Measurements from ENCODE around the gene APBB1. TPM values are rescaled to one million over a fixed set of nuclear protein-coding genes. Genes with fewer than 3 reads are reported as not detected.
A peak's percentile ranks its signal among the peaks of the same experiment; 100 is the strongest.

Gene APBB1
- total and polyA plus RNA-seq, 8 donors, result 30.7 to 47.1 (median 42.7) TPM

DNA sequence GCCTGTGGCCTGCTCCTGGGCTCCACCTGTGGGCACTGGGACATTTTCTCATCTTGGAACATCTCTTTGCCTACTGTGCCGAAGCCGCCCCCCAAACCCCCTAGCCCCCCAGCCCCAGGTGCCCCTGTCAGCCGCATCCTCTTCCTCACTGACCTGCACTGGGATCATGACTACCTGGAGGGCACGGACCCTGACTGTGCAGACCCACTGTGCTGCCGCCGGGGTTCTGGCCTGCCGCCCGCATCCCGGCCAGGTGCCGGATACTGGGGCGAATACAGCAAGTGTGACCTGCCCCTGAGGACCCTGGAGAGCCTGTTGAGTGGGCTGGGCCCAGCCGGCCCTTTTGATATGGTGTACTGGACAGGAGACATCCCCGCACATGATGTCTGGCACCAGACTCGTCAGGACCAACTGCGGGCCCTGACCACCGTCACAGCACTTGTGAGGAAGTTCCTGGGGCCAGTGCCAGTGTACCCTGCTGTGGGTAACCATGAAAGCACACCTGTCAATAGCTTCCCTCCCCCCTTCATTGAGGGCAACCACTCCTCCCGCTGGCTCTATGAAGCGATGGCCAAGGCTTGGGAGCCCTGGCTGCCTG lies 27.3 kb downstream of the APBB1 start:
- no peak for DNase-seq
- Histone ChIP-seq H3K4me1 (peaks cover 9 to 38% of the 10 kb centered on the region in 2 donors), H3K9me3 (no peaks in the 10 kb centered on the region), H3K4me3 (peak overlapping the region in 1 of 2 donors; percentile 74), H3K27ac (peak overlapping the region in 1 of 2 donors; percentile 89), H3K36me3 (peaks cover 0 to 16% of the 10 kb centered on the region in 2 donors), H3K27me3 (no peaks in the 10 kb centered on the region)
- intact Hi-C loops (cut with DNase I), result no loop called here
- TF ChIP-seq, protein P1, sequence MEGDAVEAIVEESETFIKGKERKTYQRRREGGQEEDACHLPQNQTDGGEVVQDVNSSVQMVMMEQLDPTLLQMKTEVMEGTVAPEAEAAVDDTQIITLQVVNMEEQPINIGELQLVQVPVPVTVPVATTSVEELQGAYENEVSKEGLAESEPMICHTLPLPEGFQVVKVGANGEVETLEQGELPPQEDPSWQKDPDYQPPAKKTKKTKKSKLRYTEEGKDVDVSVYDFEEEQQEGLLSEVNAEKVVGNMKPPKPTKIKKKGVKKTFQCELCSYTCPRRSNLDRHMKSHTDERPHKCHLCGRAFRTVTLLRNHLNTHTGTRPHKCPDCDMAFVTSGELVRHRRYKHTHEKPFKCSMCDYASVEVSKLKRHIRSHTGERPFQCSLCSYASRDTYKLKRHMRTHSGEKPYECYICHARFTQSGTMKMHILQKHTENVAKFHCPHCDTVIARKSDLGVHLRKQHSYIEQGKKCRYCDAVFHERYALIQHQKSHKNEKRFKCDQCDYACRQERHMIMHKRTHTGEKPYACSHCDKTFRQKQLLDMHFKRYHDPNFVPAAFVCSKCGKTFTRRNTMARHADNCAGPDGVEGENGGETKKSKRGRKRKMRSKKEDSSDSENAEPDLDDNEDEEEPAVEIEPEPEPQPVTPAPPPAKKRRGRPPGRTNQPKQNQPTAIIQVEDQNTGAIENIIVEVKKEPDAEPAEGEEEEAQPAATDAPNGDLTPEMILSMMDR (IDR thresholded peaks at IDR 0.05), result no peak
- no peak for ATAC-seq

DNA sequence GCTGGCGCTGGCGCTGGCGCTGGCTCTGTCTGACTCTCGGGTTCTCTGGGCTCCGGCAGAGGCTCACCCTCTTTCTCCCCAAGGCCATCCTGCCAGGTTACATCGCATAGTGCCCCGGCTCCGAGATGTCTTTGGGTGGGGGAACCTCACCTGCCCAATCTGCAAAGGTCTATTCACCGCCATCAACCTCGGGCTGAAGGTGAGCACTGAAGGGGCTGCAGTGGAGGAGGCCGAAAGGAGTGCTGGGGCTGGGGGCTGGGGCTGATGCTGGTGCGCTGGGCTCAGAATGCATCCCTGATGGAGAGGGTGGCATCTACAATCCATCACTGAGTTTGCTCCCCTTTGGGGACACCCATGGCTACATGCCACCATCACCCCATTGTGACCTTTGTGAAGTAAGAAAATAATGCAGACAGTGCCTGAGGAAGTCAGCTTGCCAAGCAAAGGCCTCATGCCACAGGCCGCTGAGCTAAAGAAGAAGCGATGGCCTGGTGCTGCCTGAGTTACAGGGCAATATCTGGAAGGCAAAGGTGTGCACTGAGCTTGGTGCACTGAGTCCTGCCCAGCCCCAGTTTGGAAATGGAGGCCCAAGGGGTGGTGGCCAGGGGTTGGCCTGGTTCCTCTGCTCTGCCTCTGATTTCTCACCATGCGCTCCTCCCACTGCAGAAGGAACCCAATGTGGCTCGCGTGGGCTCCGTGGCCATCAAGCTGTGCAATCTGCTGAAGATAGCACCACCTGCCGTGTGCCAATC lies 28.0 kb downstream of the APBB1 start:
- intact Hi-C loops (cut with DNase I), result no loop called here
- Histone ChIP-seq H3K27me3 (no peaks in the 10 kb centered on the region), H3K4me3 (peak overlapping the region; percentile 74 to 80), H3K27ac (peak overlapping the region; percentile 89 to 90), H3K9me3 (no peaks in the 10 kb centered on the region), H3K4me1 (peaks cover 9 to 38% of the 10 kb centered on the region in 2 donors), H3K36me3 (peaks cover 0 to 16% of the 10 kb centered on the region in 2 donors)
- TF ChIP-seq, protein P1 (IDR thresholded peaks at IDR 0.05), result no peak
- DNase-seq (no peak), ATAC-seq (no peak)

DNA sequence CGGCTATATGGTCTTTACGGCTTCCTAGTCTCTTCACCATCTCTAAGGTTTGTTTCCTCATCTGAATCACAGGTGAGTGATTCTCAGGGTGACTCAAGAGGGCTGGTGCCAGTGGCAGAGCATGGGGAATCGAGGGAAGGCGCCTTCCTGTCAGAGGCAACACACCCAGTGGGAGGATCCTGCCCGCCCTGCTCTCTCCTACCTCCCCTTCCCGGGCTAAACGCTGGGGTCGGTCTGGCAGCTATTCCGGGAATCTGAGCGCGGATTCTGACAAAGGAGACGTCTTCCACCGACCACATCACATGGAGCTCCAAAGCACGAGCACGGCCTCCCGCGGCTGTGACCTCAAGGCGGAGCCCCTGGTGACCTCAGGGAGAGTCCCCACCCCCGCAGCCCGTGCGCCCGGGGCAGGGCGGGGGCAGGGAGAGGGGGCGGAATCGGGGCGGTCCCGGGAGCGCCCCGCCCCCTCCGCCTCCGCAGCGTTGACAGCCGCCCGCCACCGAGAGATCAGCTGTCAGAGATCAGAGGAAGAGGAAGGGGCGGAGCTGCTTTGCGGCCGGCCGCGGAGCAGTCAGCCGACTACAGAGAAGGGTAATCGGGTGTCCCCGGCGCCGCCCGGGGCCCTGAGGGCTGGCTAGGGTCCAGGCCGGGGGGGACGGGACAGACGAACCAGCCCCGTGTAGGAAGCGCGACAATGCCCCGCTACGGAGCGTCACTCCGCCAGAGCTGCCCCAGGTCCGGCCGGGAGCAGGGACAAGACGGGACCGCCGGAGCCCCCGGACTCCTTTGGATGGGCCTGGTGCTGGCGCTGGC lies 28.8 kb downstream of the APBB1 start, which contains the start of gene SMPD1:
TSS of gene SMPD1 (plus strand) at position 570 of the 813 bp plus-strand sequence. CDS start at position 695, 125 bp downstream.
- H3K27me3 ChIP-seq, result no peaks in the 10 kb centered on the region
- H3K27ac ChIP-seq, result peak within 1 kb of the TSS; percentile 89 to 90
- peak; percentile 98 for ATAC-seq
- peak; percentile 86 to 99 (median 95) for DNase-seq
- H3K4me3 ChIP-seq, result peak within 1 kb of the TSS; percentile 74 to 80
- TF ChIP-seq, protein P1 (IDR thresholded peaks at IDR 0.05), result no peak
- peaks cover 0 to 9% of the 10 kb centered on the region in 2 donors for H3K36me3 ChIP-seq
- no peaks in the 10 kb centered on the region for H3K9me3 ChIP-seq
- intact Hi-C loops (cut with DNase I), result loop anchor here in 1 of 2 donors (10.0 kb wide), 1 partner anchor 205 kb away; no protein-coding TSS in a partner anchor
- peaks cover 9 to 38% of the 10 kb centered on the region in 2 donors for H3K4me1 ChIP-seq

DNA sequence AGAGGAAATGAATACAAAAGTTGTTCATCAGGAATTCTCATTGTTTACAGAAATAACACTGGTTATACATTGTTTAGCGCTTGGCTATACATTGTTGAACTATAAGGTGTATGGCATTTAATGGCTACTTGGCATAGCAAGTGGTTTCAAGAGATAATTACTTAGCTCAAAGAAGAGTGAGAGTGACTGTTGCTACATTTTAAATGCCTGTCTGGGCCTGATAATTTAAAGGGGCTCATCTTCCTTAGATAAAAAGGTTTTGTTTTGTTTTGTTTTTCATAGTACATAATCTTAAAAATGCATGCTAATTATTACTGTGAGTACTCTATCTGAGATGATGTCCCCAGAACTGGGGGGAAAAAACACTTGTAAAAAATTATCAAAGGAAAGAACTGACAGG lies 30.1 kb downstream of the APBB1 start:
- peaks cover 9 to 38% of the 10 kb centered on the region in 2 donors for H3K4me1 ChIP-seq
- H3K9me3 ChIP-seq, result no peaks in the 10 kb centered on the region
- no peaks in the 10 kb centered on the region for H3K27me3 ChIP-seq
- no peak for ATAC-seq
- no peak overlapping the region for H3K4me3 ChIP-seq
- TF ChIP-seq, protein P1 (IDR thresholded peaks at IDR 0.05), result no peak
- H3K36me3 ChIP-seq, result no peaks in the 10 kb centered on the region
- H3K27ac ChIP-seq, result peak overlapping the region; percentile 89 to 90
- intact Hi-C loops (cut with DNase I), result loop anchor here in 1 of 2 donors (10.0 kb wide), 1 partner anchor 206 kb away; no protein-coding TSS in a partner anchor
- DNase-seq, result no peak
